Upper lobe of left lung (tissue), 6 donors: Measurements from ENCODE around the gene TBC1D17. TPM values are rescaled to one million over a fixed set of nuclear protein-coding genes. Genes with fewer than 3 reads are reported as not detected.
A peak's percentile ranks its signal among the peaks of the same experiment; 100 is the strongest.

Source experiments
- ATAC-seq, 2 donors: fragments of 200-7000 bp; cut with Tn5 transposase; one replicate each; pipeline ENCODE4 v1.9.1; 2022; ENCODE audit warnings: mild to moderate bottlenecking in 2 of 2, moderate library complexity in 2 of 2; ENCODE audit not compliant: low FRiP score in 2 of 2
- DNase-seq, 2 donors: peaks; one replicate each; pipeline ENCODE4 v3.0.0-alpha.2; 2019 to 2020
- H3K27ac ChIP-seq, 4 donors: fragments of 200-600 bp; sonication (generic); one replicate each; pipeline ENCODE4 v1.5.1; 2016 to 2019
- H3K27me3 ChIP-seq, 4 donors: fragments of 200-600 bp; sonication (generic); one replicate each; pipeline ENCODE4 v1.5.1; 2017 to 2019
- H3K36me3 ChIP-seq, 4 donors: fragments of 200-600 bp; sonication (generic); one replicate each; pipeline ENCODE4 v1.5.1; 2016 to 2019
- H3K4me1 ChIP-seq, 4 donors: fragments of 200-600 bp; sonication (generic); one replicate each; pipeline ENCODE4 v1.5.1; 2018 to 2019
- H3K4me3 ChIP-seq, 4 donors: fragments of 200-600 bp; sonication (generic); one replicate each; pipeline ENCODE4 v1.5.1; 2017 to 2019; ENCODE audit warnings: mild to moderate bottlenecking in 2 of 4, moderate library complexity in 1 of 4
- H3K9me3 ChIP-seq, 4 donors: fragments of 200-600 bp; sonication (generic); one replicate each; pipeline ENCODE4 v1.5.1; 2018 to 2019
- CTCF ChIP-seq, 6 experiments: fragments of 450-650 bp in 4 of 6; fragments of 200-600 bp in 2 of 6; sonication (generic) in 2 of 6; IDR thresholded peaks; one replicate each; pipeline ENCODE4 v1.5.1; 2016 to 2019; ENCODE audit warnings: antibody characterized with exemption in 6 of 6
- EP300 ChIP-seq, 4 donors: sonication (generic); formaldehyde crosslinking; IDR thresholded peaks; one replicate each; pipeline ENCODE4 v1.5.1; 2017; ENCODE audit warnings: antibody characterized with exemption in 4 of 4, control low read depth in 2 of 4
- POLR2A ChIP-seq, 4 donors: fragments of 450-650 bp; IDR thresholded peaks; one replicate each; pipeline ENCODE4 v1.5.1; 2016 to 2017; ENCODE audit warnings: antibody characterized with exemption in 4 of 4, mild to moderate bottlenecking in 2 of 4
- POLR2AphosphoS5 ChIP-seq, 2 donors: sonication (generic); formaldehyde crosslinking; IDR thresholded peaks; one replicate each; pipeline ENCODE4 v1.5.1; 2017; ENCODE audit warnings: antibody characterized with exemption in 2 of 2
- WGBS, 2 donors: methylation state at CpG; one replicate each; pipeline ENCODE4 v1.1.5; 2017 to 2018; 5-methylcytosine and 5-hydroxymethylcytosine counted together
- total RNA-seq, 6 donors: library from RNA; depleted of rRNA in 4 of 6; stranded (reverse); fragments of >200 nt in 4 of 6; gene quantifications; one replicate each; pipeline versions ENCODE4 v1.1.0 to v1.2.1, GENCODE V29; 2016 to 2021
- donor health status: DM: no; HTN: no; CAD: no; lungs with moderate emphysema.
- donor health status: DM: no; HTN: yes; CAD: no; lungs with severe emphysema.

Gene TBC1D17
- total RNA-seq, 6 donors from 2014 or later: 22.9 to 140 (median 61.2) TPM

GRCh38 chr19:49895566-49896297 lies 18.2 kb downstream of the TBC1D17 start:
- ATAC-seq (no peak), DNase-seq (peak in 1 of 2 donors; percentile 72)
- TF ChIP-seq EP300 (IDR thresholded peaks at IDR 0.05) (no peak), POLR2AphosphoS5 (IDR thresholded peaks at IDR 0.05) (no peak), POLR2A (IDR thresholded peaks at IDR 0.05) (no peak), CTCF (IDR thresholded peaks at IDR 0.05) (no peak)
- peak overlapping the region in 1 of 4 donors; percentile 71 for H3K27ac ChIP-seq
- no peak overlapping the region for H3K4me3 ChIP-seq
- no peaks in the 10 kb centered on the region for H3K9me3 ChIP-seq
- peaks cover 17 to 21% (median 20%) of the 10 kb centered on the region in 4 donors for H3K4me1 ChIP-seq
- 76 to 83% methylated on average over 13 to 16 of the region's 17 CpGs for WGBS, 2 donors
- no peaks in the 10 kb centered on the region for H3K36me3 ChIP-seq
- H3K27me3 ChIP-seq: peaks cover 0 to 3% (median 0%) of the 10 kb centered on the region in 4 donors

DNA sequence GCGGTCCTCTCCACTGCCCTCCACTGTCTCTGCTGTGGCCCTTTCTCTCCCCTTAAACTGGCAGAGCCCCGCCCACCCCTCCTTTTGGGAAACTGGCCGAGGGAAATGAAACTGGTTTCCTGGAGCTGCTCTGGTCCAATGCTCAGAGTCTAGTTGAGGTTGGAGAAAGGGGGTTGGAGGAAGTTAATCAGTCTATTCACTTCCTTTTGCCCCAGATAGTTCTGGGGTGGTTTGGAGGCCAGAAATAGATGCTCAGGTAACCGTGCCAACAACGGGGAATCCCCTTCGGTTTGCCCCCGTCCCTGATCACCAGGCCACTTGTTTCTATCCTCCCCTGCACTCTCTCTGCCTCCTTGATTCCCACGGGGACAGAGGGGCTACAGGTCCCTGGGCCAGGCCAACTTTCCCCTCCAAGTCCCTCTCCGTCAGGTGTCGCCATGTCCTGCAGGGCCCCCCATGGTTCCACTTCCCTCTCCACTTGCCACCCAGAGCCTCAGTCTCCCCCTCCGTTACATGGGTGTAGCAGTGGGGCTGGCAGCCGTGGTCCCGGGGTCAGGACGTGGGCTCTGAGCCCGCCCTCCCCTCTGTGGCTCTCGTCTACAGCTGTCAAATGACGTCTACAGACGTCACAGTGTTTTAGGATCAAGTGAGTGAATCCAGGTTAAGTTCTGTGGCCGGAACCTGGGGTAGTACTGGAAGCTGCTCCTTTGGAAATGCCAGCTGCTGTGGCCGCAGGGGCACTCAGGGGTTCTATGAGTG lies 19.5 kb downstream of the TBC1D17 start, which contains the start of gene IL4I1:
IL4I1 (minus strand) TSS at position 25 of the 759 bp plus-strand sequence. CDS start 727 bp downstream, outside the sequence.
- Histone ChIP-seq H3K27ac (peak within 1 kb of the TSS; percentile 67 to 80 (median 74)), H3K27me3 (no peaks in the 10 kb centered on the region), H3K4me1 (peaks cover 17 to 21% (median 18%) of the 10 kb centered on the region in 4 donors), H3K9me3 (no peaks in the 10 kb centered on the region), H3K4me3 (peak within 1 kb of the TSS in 2 of 4 donors; percentile 18 to 26), H3K36me3 (no peaks in the 10 kb centered on the region)
- 21 to 36% methylated on average over 10 to 18 of the region's 20 CpGs for WGBS, 2 donors
- TF ChIP-seq POLR2AphosphoS5 (IDR thresholded peaks at IDR 0.05): no peak
- TF ChIP-seq CTCF (IDR thresholded peaks at IDR 0.05): no peak
- TF ChIP-seq EP300 (IDR thresholded peaks at IDR 0.05): no peak
- TF ChIP-seq POLR2A (IDR thresholded peaks at IDR 0.05): peak in 1 of 4 donors; percentile 44
- ATAC-seq (peak in 1 of 2 donors; percentile 63), DNase-seq (peak in 1 of 2 donors; percentile 54)

- no peak overlapping the region for H3K4me3 ChIP-seq
- DNase-seq (no peak), ATAC-seq (no peak)
- H3K36me3 ChIP-seq: peaks cover 0 to 33% (median 16%) of the 10 kb centered on the region in 4 donors
- H3K9me3 ChIP-seq: no peaks in the 10 kb centered on the region
- H3K27ac ChIP-seq: no peak overlapping the region
- TF ChIP-seq POLR2A (IDR thresholded peaks at IDR 0.05): no peak
- no peak for TF ChIP-seq CTCF (IDR thresholded peaks at IDR 0.05)
- TF ChIP-seq POLR2AphosphoS5 (IDR thresholded peaks at IDR 0.05): no peak
- peaks cover 0 to 7% (median 0%) of the 10 kb centered on the region in 4 donors for H3K4me1 ChIP-seq
- no peaks in the 10 kb centered on the region for H3K27me3 ChIP-seq
- 50 to 52% methylated on average over 6 of the region's 6 CpGs for WGBS, 2 donors
These were observed 26.6 kb downstream of the TBC1D17 start for GRCh38 chr19:49904136-49904535.

DNA sequence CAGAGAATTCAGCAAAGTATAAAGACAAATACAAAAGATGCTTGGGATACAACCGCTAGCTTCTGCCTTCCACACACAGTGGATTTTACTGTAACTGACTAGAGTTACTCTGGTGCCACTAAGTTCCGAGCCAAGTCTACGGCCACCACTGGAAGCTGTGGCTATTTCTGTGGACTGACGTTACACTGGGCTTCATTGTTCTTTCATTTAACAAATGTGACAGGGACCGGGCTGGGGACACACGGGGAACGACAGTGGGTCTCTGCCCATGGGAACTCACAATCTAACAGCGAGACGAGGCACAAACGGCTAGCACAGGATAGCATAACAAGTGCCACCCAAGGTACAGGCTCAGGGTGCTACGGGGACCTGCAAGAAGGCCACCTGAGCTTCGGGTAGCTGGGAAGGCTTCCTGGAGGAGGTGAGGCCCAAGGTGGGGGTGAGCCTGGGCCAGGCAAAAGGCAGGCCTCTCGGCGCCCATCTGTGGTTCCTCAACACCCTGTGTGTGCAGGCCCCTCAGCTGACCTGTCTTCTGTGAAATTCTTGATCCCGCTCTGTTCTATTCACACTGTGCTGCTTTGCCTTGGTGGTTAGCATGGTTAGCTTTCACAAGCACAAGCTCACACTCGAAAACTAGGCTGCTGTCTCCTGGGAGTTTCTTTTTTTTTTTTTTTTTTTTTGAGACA lies 29.5 kb downstream of the TBC1D17 start:
- TF ChIP-seq POLR2AphosphoS5 (IDR thresholded peaks at IDR 0.05): no peak
- TF ChIP-seq POLR2A (IDR thresholded peaks at IDR 0.05): no peak
- no peak for TF ChIP-seq EP300 (IDR thresholded peaks at IDR 0.05)
- TF ChIP-seq CTCF (IDR thresholded peaks at IDR 0.05): no peak
- Histone ChIP-seq H3K36me3 (peaks cover 0 to 40% (median 20%) of the 10 kb centered on the region in 4 donors), H3K4me1 (peaks cover 5 to 20% (median 8%) of the 10 kb centered on the region in 4 donors), H3K4me3 (no peak overlapping the region), H3K27ac (no peak overlapping the region), H3K9me3 (no peaks in the 10 kb centered on the region), H3K27me3 (no peaks in the 10 kb centered on the region)
- no peak for DNase-seq
- 87 to 96% methylated on average over 16 of the region's 16 CpGs for WGBS, 2 donors
- no peak for ATAC-seq
